Nephron progenitor cell (in vitro differentiated cells): ENCODE measurements around the gene RMC1.

Source experiments
- DNase-seq: peaks from one replicate; pipeline ENCODE4 v3.0.0; 2021
- H3K27ac Mint-ChIP-seq: 2 replicates; pipeline ENCODE4 v1.8.0; 2021; ENCODE audit warnings: mild to moderate bottlenecking, moderate library complexity, mixed read lengths
- H3K27me3 Mint-ChIP-seq: 2 replicates; pipeline ENCODE4 v1.8.0; 2021; ENCODE audit warnings: mild to moderate bottlenecking, low read depth, mixed read lengths; ENCODE audit not compliant: poor library complexity
- H3K36me3 Mint-ChIP-seq: 2 replicates; pipeline ENCODE4 v1.8.0; 2021; ENCODE audit warnings: low read depth, mixed read lengths
- H3K4me1 Mint-ChIP-seq: 2 replicates; pipeline ENCODE4 v1.8.0; 2021; ENCODE audit warnings: mixed read lengths
- H3K4me3 Mint-ChIP-seq: 2 replicates; pipeline ENCODE4 v1.8.0; 2021; ENCODE audit warnings: mild to moderate bottlenecking, moderate library complexity, mixed read lengths
- H3K9me3 Mint-ChIP-seq: 2 replicates; pipeline ENCODE4 v1.8.0; 2021; ENCODE audit warnings: mild to moderate bottlenecking, moderate library complexity, mixed read lengths
- TF ChIP-seq, protein P1 (sequence below): fragments of 200-600 bp; sonication (generic); IDR thresholded peaks from 2 replicates; pipeline ENCODE4 v1.5.0; 2021; ENCODE audit warnings: antibody characterized with exemption

Gene RMC1

DNA sequence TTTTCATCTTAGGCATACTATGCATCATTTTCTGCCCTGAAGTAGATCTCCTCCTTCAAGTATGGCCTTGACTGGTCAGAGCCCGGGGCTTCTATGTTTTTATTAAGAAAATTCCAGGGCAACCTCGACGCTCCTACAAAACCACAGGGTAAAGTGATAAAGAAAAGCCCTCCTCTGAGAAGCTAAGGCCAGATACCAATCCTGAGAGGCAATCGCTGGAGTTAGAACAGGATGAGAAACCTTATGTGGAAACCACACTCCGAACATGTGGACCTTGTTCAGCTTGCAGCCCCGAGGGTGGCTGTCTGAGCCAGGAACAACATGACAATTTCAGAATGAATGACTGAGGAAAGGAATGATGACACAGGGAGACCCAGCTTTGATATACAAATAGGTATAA is 35.6 kb downstream of the RMC1 start:
- Mint-ChIP-seq H3K27ac (peak overlapping the region; percentile 44), H3K4me1 (no peaks in the 10 kb centered on the region), H3K4me3 (no peak overlapping the region), H3K36me3 (peaks cover 64% of the 10 kb centered on the region), H3K27me3 (no peaks in the 10 kb centered on the region), H3K9me3 (no peaks in the 10 kb centered on the region)
- TF ChIP-seq, protein P1, sequence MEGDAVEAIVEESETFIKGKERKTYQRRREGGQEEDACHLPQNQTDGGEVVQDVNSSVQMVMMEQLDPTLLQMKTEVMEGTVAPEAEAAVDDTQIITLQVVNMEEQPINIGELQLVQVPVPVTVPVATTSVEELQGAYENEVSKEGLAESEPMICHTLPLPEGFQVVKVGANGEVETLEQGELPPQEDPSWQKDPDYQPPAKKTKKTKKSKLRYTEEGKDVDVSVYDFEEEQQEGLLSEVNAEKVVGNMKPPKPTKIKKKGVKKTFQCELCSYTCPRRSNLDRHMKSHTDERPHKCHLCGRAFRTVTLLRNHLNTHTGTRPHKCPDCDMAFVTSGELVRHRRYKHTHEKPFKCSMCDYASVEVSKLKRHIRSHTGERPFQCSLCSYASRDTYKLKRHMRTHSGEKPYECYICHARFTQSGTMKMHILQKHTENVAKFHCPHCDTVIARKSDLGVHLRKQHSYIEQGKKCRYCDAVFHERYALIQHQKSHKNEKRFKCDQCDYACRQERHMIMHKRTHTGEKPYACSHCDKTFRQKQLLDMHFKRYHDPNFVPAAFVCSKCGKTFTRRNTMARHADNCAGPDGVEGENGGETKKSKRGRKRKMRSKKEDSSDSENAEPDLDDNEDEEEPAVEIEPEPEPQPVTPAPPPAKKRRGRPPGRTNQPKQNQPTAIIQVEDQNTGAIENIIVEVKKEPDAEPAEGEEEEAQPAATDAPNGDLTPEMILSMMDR: no peak
- no peak for DNase-seq

- TF ChIP-seq, protein P1: no peak
- no peak overlapping the region for H3K27ac Mint-ChIP-seq
- no peak overlapping the region for H3K4me3 Mint-ChIP-seq
- H3K9me3 Mint-ChIP-seq: no peaks in the 10 kb centered on the region
- DNase-seq: no peak
- peaks cover 64% of the 10 kb centered on the region for H3K36me3 Mint-ChIP-seq
- no peaks in the 10 kb centered on the region for H3K4me1 Mint-ChIP-seq
- H3K27me3 Mint-ChIP-seq: no peaks in the 10 kb centered on the region
These were observed 36.0 kb downstream of the RMC1 start for GRCh38 chr18:23539296-23539695.

- Mint-ChIP-seq H3K4me3 (no peak overlapping the region), H3K36me3 (peaks cover 65% of the 10 kb centered on the region), H3K9me3 (no peaks in the 10 kb centered on the region), H3K4me1 (no peaks in the 10 kb centered on the region), H3K27ac (no peak overlapping the region), H3K27me3 (no peaks in the 10 kb centered on the region)
- TF ChIP-seq, protein P1: no peak
- no peak for DNase-seq
These were observed 36.7 kb downstream of the RMC1 start for GRCh38 chr18:23539911-23540525.

- H3K9me3 Mint-ChIP-seq: no peaks in the 10 kb centered on the region
- H3K27ac Mint-ChIP-seq: no peak overlapping the region
- no peaks in the 10 kb centered on the region for H3K27me3 Mint-ChIP-seq
- DNase-seq: no peak
- TF ChIP-seq, protein P1: no peak
- H3K4me3 Mint-ChIP-seq: no peak overlapping the region
- peaks cover 58% of the 10 kb centered on the region for H3K36me3 Mint-ChIP-seq
- no peaks in the 10 kb centered on the region for H3K4me1 Mint-ChIP-seq
These were observed 37.6 kb downstream of the RMC1 start for GRCh38 chr18:23540867-23541266.

GRCh38 chr18:23541349-23542093 is 38.2 kb downstream of the RMC1 start:
- TF ChIP-seq, protein P1: no peak
- no peaks in the 10 kb centered on the region for H3K9me3 Mint-ChIP-seq
- H3K27me3 Mint-ChIP-seq: peaks cover under 1% of the 10 kb centered on the region
- no peaks in the 10 kb centered on the region for H3K4me1 Mint-ChIP-seq
- H3K4me3 Mint-ChIP-seq: no peak overlapping the region
- H3K27ac Mint-ChIP-seq: no peak overlapping the region
- no peak for DNase-seq
- peaks cover 54% of the 10 kb centered on the region for H3K36me3 Mint-ChIP-seq

DNA sequence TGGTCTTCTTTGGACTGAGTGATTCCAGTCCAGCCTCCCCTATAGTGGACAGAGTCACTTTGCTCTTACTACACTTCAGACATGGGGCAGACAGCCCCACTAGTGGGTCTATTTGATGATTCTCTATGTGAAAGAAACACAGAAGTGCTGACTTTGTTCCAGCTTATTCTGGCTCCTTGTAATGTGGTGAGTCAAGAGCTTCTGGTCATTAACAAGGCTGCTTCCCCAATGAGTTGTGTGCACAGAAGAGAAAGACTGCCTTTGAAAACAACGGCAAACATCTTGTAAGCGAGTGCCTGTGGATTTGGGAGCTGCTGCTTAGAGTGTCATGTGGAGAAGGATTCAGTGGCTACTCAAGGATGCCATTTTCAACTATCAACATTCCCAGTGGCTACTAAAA is 39.1 kb downstream of the RMC1 start:
- no peak for DNase-seq
- TF ChIP-seq, protein P1: no peak
- Mint-ChIP-seq H3K27ac (no peak overlapping the region), H3K36me3 (peaks cover 56% of the 10 kb centered on the region), H3K4me3 (no peak overlapping the region), H3K27me3 (peaks cover 3% of the 10 kb centered on the region), H3K9me3 (no peaks in the 10 kb centered on the region), H3K4me1 (no peaks in the 10 kb centered on the region)
